ENCODE data around the gene DAB2. TPM values are rescaled to one million over a fixed set of nuclear protein-coding genes. Genes with fewer than 3 reads are reported as not detected.

DAB2 gene
- total and polyA plus RNA-seq, 4 donors = 29.6 to 112 (median 69.8) TPM

DNA sequence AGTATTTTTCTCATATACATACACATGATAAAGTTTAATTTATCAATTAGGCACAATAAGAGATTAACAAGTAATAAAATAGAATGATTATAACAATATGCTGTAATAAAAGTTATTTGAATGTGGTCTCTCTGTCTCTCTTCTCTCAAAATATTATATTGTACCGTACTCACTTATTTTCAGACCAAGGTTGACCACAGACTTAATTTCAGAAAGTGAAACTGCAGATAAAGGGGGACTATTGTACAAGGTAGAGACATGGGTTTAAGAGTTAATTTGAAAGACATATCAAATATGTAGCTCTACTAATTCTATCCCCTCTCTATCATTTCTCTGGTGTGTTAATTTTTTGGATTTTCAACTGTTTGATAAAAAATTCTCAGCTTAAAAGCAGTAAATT is 40.5 kb downstream of the DAB2 start:
- Histone ChIP-seq H3K27me3 (ENCODE audit: control insufficient read depth in 3 of 3, insufficient read depth in 3 of 3, low read length in 2 of 3) (no peaks in the 10 kb centered on the region), H3K9me3 (ENCODE audit: control insufficient read depth in 4 of 4, insufficient read depth in 3 of 4, low read length in 3 of 4) (no peaks in the 10 kb centered on the region), H3K9ac (ENCODE audit: insufficient read depth in 1 of 2, low read length in 2 of 2) (no peak overlapping the region), H3K36me3 (ENCODE audit: control insufficient read depth in 4 of 4, insufficient read depth in 4 of 4, low read length in 4 of 4) (peaks cover 8 to 53% (median 26%) of the 10 kb centered on the region in 4 donors), H3K4me3 (no peak overlapping the region), H3K27ac (ENCODE audit: low read depth in 1 of 2, low read length in 1 of 2) (no peak overlapping the region), H3K4me1 (ENCODE audit: control insufficient read depth in 5 of 5, insufficient read depth in 5 of 5, low read length in 5 of 5) (peaks cover 0 to 15% (median 6%) of the 10 kb centered on the region in 5 donors)
- TF ChIP-seq, protein P1, sequence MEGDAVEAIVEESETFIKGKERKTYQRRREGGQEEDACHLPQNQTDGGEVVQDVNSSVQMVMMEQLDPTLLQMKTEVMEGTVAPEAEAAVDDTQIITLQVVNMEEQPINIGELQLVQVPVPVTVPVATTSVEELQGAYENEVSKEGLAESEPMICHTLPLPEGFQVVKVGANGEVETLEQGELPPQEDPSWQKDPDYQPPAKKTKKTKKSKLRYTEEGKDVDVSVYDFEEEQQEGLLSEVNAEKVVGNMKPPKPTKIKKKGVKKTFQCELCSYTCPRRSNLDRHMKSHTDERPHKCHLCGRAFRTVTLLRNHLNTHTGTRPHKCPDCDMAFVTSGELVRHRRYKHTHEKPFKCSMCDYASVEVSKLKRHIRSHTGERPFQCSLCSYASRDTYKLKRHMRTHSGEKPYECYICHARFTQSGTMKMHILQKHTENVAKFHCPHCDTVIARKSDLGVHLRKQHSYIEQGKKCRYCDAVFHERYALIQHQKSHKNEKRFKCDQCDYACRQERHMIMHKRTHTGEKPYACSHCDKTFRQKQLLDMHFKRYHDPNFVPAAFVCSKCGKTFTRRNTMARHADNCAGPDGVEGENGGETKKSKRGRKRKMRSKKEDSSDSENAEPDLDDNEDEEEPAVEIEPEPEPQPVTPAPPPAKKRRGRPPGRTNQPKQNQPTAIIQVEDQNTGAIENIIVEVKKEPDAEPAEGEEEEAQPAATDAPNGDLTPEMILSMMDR (IDR thresholded peaks at IDR 0.05; ENCODE audit: control extremely low read depth, extremely low read depth) = no peak
- ATAC-seq (ENCODE audit: insufficient read depth, low FRiP score) (no peak), DNase-seq (no peak)
- 84 to 90% methylated on average over 1 of the region's 1 CpG for WGBS, 2 donors

DNA sequence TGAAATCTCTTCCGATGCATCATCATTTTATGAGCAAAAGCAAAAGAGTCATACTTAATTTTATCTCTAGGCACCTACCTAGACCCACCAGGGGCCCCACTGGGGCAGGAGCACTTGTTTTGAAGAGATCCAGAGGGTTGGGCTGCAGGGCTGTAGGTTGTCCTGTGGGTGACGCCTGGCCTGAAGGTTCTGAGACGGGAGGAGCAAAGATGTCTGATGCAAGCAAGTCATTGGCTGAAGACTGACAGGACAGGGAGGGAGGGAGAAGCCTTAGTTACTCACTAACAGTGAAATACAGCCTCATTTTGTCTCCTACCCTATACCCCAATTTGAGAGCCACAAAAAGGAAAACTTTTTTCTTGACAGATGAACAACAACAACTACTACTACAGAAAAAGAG is 43.4 kb downstream of the DAB2 start:
- Histone ChIP-seq H3K27me3 (ENCODE audit: control insufficient read depth in 3 of 3, insufficient read depth in 3 of 3, low read length in 2 of 3) (no peaks in the 10 kb centered on the region), H3K4me3 (no peak overlapping the region), H3K27ac (ENCODE audit: low read depth in 1 of 2, low read length in 1 of 2) (no peak overlapping the region), H3K4me1 (ENCODE audit: control insufficient read depth in 5 of 5, insufficient read depth in 5 of 5, low read length in 5 of 5) (peaks cover 0 to 31% (median 0%) of the 10 kb centered on the region in 5 donors), H3K9me3 (ENCODE audit: control insufficient read depth in 4 of 4, insufficient read depth in 3 of 4, low read length in 3 of 4) (no peaks in the 10 kb centered on the region), H3K9ac (ENCODE audit: insufficient read depth in 1 of 2, low read length in 2 of 2) (no peak overlapping the region), H3K36me3 (ENCODE audit: control insufficient read depth in 4 of 4, insufficient read depth in 4 of 4, low read length in 4 of 4) (peaks cover 8 to 39% (median 29%) of the 10 kb centered on the region in 4 donors)
- TF ChIP-seq, protein P1 (IDR thresholded peaks at IDR 0.05; ENCODE audit: control extremely low read depth, extremely low read depth) = no peak
- no peak for DNase-seq
- WGBS, 2 donors = 92% methylated on average over 3 of the region's 3 CpGs
- ATAC-seq (ENCODE audit: insufficient read depth, low FRiP score) = no peak

DNA sequence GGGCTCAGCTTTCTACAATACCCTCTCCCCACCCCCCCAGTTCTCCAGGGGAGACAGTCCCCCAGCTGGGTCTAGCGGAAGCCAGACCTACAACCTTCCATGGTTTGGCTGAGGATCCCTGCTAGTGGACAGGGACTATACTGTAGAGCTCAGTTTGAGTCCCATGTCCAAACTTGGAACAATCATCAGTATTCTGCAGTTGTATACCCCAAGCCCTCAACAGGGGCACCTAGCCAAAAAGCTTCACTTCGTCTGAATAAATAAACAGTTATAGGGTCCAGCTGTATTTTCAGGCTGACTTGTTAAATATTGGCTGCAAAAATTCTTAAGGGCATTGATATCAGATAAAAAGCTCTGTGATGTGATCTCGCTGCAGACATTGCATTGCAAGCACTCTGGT is 45.1 kb downstream of the DAB2 start:
- Histone ChIP-seq H3K4me3 (no peak overlapping the region), H3K9me3 (ENCODE audit: control insufficient read depth in 4 of 4, insufficient read depth in 3 of 4, low read length in 3 of 4) (no peaks in the 10 kb centered on the region), H3K27me3 (ENCODE audit: control insufficient read depth in 3 of 3, insufficient read depth in 3 of 3, low read length in 2 of 3) (no peaks in the 10 kb centered on the region), H3K36me3 (ENCODE audit: control insufficient read depth in 4 of 4, insufficient read depth in 4 of 4, low read length in 4 of 4) (peaks cover 8 to 45% (median 32%) of the 10 kb centered on the region in 4 donors), H3K4me1 (ENCODE audit: control insufficient read depth in 5 of 5, insufficient read depth in 5 of 5, low read length in 5 of 5) (peaks cover 0 to 31% (median 0%) of the 10 kb centered on the region in 5 donors), H3K27ac (ENCODE audit: low read depth in 1 of 2, low read length in 1 of 2) (no peak overlapping the region), H3K9ac (ENCODE audit: insufficient read depth in 1 of 2, low read length in 2 of 2) (no peak overlapping the region)
- ATAC-seq (ENCODE audit: insufficient read depth, low FRiP score) = no peak
- peak; percentile 84 to 97 (median 97) for DNase-seq
- 77 to 86% methylated on average over 3 of the region's 3 CpGs for WGBS, 2 donors
- TF ChIP-seq, protein P1 (IDR thresholded peaks at IDR 0.05; ENCODE audit: control extremely low read depth, extremely low read depth) = no peak

DNA sequence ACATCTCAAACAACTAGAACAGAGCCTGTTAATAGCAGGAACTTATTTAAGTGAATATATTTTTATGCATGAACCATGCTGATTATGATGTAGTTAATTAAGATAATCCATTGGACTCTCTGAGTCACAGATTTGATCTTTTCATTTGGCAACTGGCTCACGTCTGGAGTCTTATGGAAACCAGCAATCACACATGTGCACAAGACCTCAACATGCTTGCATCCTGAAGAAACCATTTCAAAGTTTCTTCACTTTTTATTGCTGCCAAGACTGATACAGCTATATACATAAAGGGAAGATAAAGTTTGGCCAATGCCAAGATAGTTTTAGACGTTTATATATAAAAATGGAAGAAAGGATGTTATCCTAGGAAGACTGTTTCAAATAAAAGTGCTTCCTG is 47.2 kb downstream of the DAB2 start:
- 64 to 72% methylated on average over 2 of the region's 2 CpGs for WGBS, 2 donors
- H3K36me3 ChIP-seq (ENCODE audit: control insufficient read depth in 4 of 4, insufficient read depth in 4 of 4, low read length in 4 of 4) = peaks cover 5 to 48% (median 32%) of the 10 kb centered on the region in 4 donors

More for the DNA sequence above, 47.2 kb downstream of the DAB2 start:
- H3K9me3 ChIP-seq (ENCODE audit: control insufficient read depth in 4 of 4, insufficient read depth in 3 of 4, low read length in 3 of 4) = no peaks in the 10 kb centered on the region
- H3K27me3 ChIP-seq (ENCODE audit: control insufficient read depth in 3 of 3, insufficient read depth in 3 of 3, low read length in 2 of 3) = no peaks in the 10 kb centered on the region
- H3K4me1 ChIP-seq (ENCODE audit: control insufficient read depth in 5 of 5, insufficient read depth in 5 of 5, low read length in 5 of 5) = peaks cover 0 to 31% (median 0%) of the 10 kb centered on the region in 5 donors
- H3K9ac ChIP-seq (ENCODE audit: insufficient read depth in 1 of 2, low read length in 2 of 2) = no peak overlapping the region
- H3K27ac ChIP-seq (ENCODE audit: low read depth in 1 of 2, low read length in 1 of 2) = no peak overlapping the region
- ATAC-seq (ENCODE audit: insufficient read depth, low FRiP score) (no peak), DNase-seq (peak in 2 of 3 donors; percentile 52 to 55)
- TF ChIP-seq, protein P1 (IDR thresholded peaks at IDR 0.05; ENCODE audit: control extremely low read depth, extremely low read depth) = no peak
- no peak overlapping the region for H3K4me3 ChIP-seq

Measured in lung (tissue), 12 donors.